Osteocyte (in vitro differentiated cells): ENCODE data around the gene TEDC2. TPM values are rescaled to one million over a fixed set of nuclear protein-coding genes. Genes with fewer than 3 reads are reported as not detected.

Experiments
- DNase-seq: peaks from one replicate; pipeline ENCODE4 v3.0.0; 2021; ENCODE audit warnings: mixed read lengths; ENCODE audit not compliant: unreplicated experiment; ENCODE audit errors: extremely low spot score
- H3K27ac Mint-ChIP-seq: one replicate; pipeline ENCODE4 v1.8.0; 2021; ENCODE audit warnings: mild to moderate bottlenecking, mixed read lengths; ENCODE audit not compliant: unreplicated experiment
- H3K27me3 Mint-ChIP-seq: one replicate; pipeline ENCODE4 v1.8.0; 2021; ENCODE audit warnings: mixed read lengths; ENCODE audit not compliant: unreplicated experiment
- H3K36me3 Mint-ChIP-seq: one replicate; pipeline ENCODE4 v1.8.0; 2021; ENCODE audit warnings: mixed read lengths; ENCODE audit not compliant: unreplicated experiment
- H3K4me1 Mint-ChIP-seq: one replicate; pipeline ENCODE4 v1.8.0; 2021; ENCODE audit warnings: mixed read lengths; ENCODE audit not compliant: unreplicated experiment
- H3K4me3 Mint-ChIP-seq: one replicate; pipeline ENCODE4 v1.8.0; 2021; ENCODE audit warnings: mild to moderate bottlenecking, moderate library complexity, mixed read lengths; ENCODE audit not compliant: unreplicated experiment
- H3K9me3 Mint-ChIP-seq: one replicate; pipeline ENCODE4 v1.8.0; 2021; ENCODE audit warnings: mixed read lengths; ENCODE audit not compliant: unreplicated experiment
- CTCF ChIP-seq: fragments of 200-600 bp; sonication (generic); IDR thresholded peaks from 2 replicates; pipeline ENCODE4 v1.5.0; 2021; ENCODE audit warnings: antibody characterized with exemption, mild to moderate bottlenecking, moderate library complexity
- microRNA-seq: library from miRNA; unstranded; fragments of <30 nt; microRNA quantifications from one replicate; pipeline ENCODE4 v1.1.0, GENCODE V29; 2020; ENCODE audit not compliant: unreplicated experiment
- total RNA-seq: library from RNA; stranded (reverse); gene quantifications from 2 replicates; pipeline ENCODE4 v1.2.1, GENCODE V29; 2021

TEDC2 gene
- total RNA-seq, 1 donor from 2014 or later: 4.4 TPM

GRCh38 chr16:2511128-2511800, 51.4 kb downstream of the TEDC2 start:
- TF ChIP-seq CTCF: no peak
- Mint-ChIP-seq H3K27ac (no peak overlapping the region), H3K4me1 (peaks cover 20% of the 10 kb centered on the region), H3K27me3 (no peaks in the 10 kb centered on the region), H3K36me3 (no peaks in the 10 kb centered on the region), H3K4me3 (no peak overlapping the region), H3K9me3 (no peaks in the 10 kb centered on the region)
- DNase-seq: no peak

GRCh38 chr16:2511996-2512734, 52.3 kb downstream of the TEDC2 start:
- H3K27me3 Mint-ChIP-seq: no peaks in the 10 kb centered on the region
- peaks cover 29% of the 10 kb centered on the region for H3K4me1 Mint-ChIP-seq
- H3K4me3 Mint-ChIP-seq: peak overlapping the region; percentile 65
- H3K9me3 Mint-ChIP-seq: no peaks in the 10 kb centered on the region
- no peak for TF ChIP-seq CTCF
- no peak overlapping the region for H3K27ac Mint-ChIP-seq
- DNase-seq: no peak
- H3K36me3 Mint-ChIP-seq: peaks cover 2% of the 10 kb centered on the region

DNA sequence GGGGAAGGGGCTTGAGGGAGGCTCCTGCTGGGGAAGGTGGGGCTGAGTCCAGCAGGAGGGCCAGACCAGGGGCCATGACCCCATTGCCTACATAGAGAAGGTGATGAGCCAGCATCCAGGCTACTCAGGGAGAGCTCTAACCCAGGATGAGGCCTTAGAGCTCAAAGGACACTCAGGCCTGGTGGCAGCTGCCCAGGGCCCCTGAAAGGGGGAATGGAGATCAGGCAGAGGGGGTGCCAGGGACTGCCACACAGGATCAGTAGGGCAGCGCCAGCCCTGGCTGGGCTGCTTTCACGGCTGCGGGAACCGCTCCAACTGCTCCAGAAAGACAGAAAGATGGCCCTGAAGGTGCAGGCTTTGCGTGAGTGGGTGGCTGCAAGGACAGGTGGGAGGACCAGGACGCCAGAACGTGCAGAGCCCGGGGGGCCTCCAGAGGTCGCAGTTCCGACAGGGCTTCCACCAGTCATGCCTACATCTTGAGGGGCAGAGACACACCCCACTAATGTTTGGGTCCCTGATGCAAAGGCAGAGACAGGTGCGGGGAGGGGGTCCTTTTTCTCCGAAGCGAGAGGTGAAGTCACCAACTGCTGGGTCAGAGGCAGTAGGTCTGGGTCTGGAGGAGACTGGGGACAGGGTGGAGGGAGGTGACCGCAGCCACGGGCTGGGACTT, 53.0 kb downstream of the TEDC2 start:
- peaks cover 4% of the 10 kb centered on the region for H3K36me3 Mint-ChIP-seq
- H3K27me3 Mint-ChIP-seq: no peaks in the 10 kb centered on the region
- no peak for TF ChIP-seq CTCF
- no peak for DNase-seq
- H3K27ac Mint-ChIP-seq: peak overlapping the region; percentile 78
- H3K4me3 Mint-ChIP-seq: peak overlapping the region; percentile 65
- H3K9me3 Mint-ChIP-seq: no peaks in the 10 kb centered on the region
- peaks cover 36% of the 10 kb centered on the region for H3K4me1 Mint-ChIP-seq

- Mint-ChIP-seq H3K4me1 (peaks cover 36% of the 10 kb centered on the region), H3K4me3 (peak within 1 kb of the TSS; percentile 88), H3K27me3 (no peaks in the 10 kb centered on the region), H3K9me3 (no peaks in the 10 kb centered on the region), H3K27ac (peak within 1 kb of the TSS; percentile 87), H3K36me3 (peaks cover 4% of the 10 kb centered on the region)
- no peak for TF ChIP-seq CTCF
- DNase-seq: peak; percentile 95
Observed at GRCh38 chr16:2513405-2514332, 53.8 kb downstream of the TEDC2 start, which contains the start of gene ATP6V0C. Gene ATP6V0C, plus strand, starts transcription at chr16:2513952. Its CDS starts 152 bp downstream, at chr16:2514104.

Small RNAs within 50 kb of the gene (microRNA-seq; reads per million reads assigned to microRNA genes)
- gene MIR6767 (not detected), gene MIR6768 (not detected)

Other genes with a start within 250 kb of the TEDC2 start
- 6.6 and 10.1 TPM in 2 replicates for gene BRICD5, start 249.2 kb upstream of the TEDC2 start, total RNA-seq
- 14.1 and 15.0 TPM in 2 replicates for gene PGP, start 245.3 kb upstream of the TEDC2 start, total RNA-seq
- gene E4F1, start 236.5 kb upstream of the TEDC2 start, total RNA-seq: 24.3 and 26.9 TPM in 2 replicates
- gene DNASE1L2, start 223.7 kb upstream of the TEDC2 start, total RNA-seq: 1.2 and 1.7 TPM in 2 replicates
- 46.4 and 48.1 TPM in 2 replicates for gene ECI1, start 208.5 kb upstream of the TEDC2 start, total RNA-seq
- 140 and 149 TPM in 2 replicates for gene RNPS1, start 192.0 kb upstream of the TEDC2 start, total RNA-seq
- gene ABCA3, start 119.4 kb upstream of the TEDC2 start, total RNA-seq: 20.4 and 21.0 TPM in 2 replicates
- 8.0 and 10.0 TPM in 2 replicates for gene CCNF, start 30.7 kb upstream of the TEDC2 start, total RNA-seq
- 1.4 and 1.8 TPM in 2 replicates for gene NTN3, start 11.2 kb downstream of the TEDC2 start, total RNA-seq
- gene TBC1D24, start 15.0 kb downstream of the TEDC2 start, total RNA-seq: 15.4 and 17.4 TPM in 2 replicates
- 208 and 211 TPM in 2 replicates for gene ATP6V0C, start 53.8 kb downstream of the TEDC2 start, total RNA-seq
- gene AMDHD2, start 60.3 kb downstream of the TEDC2 start, total RNA-seq: 52.5 and 56.6 TPM in 2 replicates
- gene CEMP1, start 71.3 kb downstream of the TEDC2 start, total RNA-seq: not detected in 2 replicates
- gene PDPK1, start 77.9 kb downstream of the TEDC2 start, total RNA-seq: 44.9 and 45.8 TPM in 2 replicates
- gene KCTD5, start 222.4 kb downstream of the TEDC2 start, total RNA-seq: 28.0 and 28.1 TPM in 2 replicates